Esophagus muscularis mucosa (tissue), 4 donors: Measurements from ENCODE around the gene ZNRF4. TPM values are rescaled to one million over a fixed set of nuclear protein-coding genes. Genes with fewer than 3 reads are reported as not detected.

Source experiments
- DNase-seq: peaks from one replicate; pipeline ENCODE4 v3.0.0-alpha.2; 2017; ENCODE audit errors: extremely low spot score
- H3K27ac ChIP-seq, 4 donors: fragments of 200-600 bp; sonication (generic); replicated peaks in 1 of 4; 1 replicate in 3 of 4; 2 replicates in 1 of 4; pipeline ENCODE4 v1.5.1; 2016 to 2019; ENCODE audit warnings: mild to moderate bottlenecking in 1 of 4
- H3K27me3 ChIP-seq, 4 donors: fragments of 200-600 bp; sonication (generic); one replicate each; pipeline versions ENCODE4 v1.5.1 to v1.6.0; 2016 to 2019
- H3K36me3 ChIP-seq, 4 donors: fragments of 200-600 bp; sonication (generic); one replicate each; pipeline ENCODE4 v1.5.1; 2016 to 2019
- H3K4me1 ChIP-seq, 4 donors: fragments of 200-600 bp; sonication (generic); one replicate each; pipeline ENCODE4 v1.5.1; 2016 to 2019
- H3K4me3 ChIP-seq, 4 donors: fragments of 200-600 bp; sonication (generic); 1 replicate in 2 of 4; 2 replicates in 2 of 4; pipeline ENCODE4 v1.5.1; 2016 to 2019; ENCODE audit warnings: mild to moderate bottlenecking in 4 of 4, moderate library complexity in 1 of 4
- H3K9me3 ChIP-seq, 4 donors: fragments of 200-600 bp; sonication (generic); 1 replicate in 3 of 4; 2 replicates in 1 of 4; pipeline ENCODE4 v1.5.1; 2016 to 2019
- CTCF ChIP-seq, 3 experiments: fragments of 200-600 bp in 2 of 3; fragments of 450-650 bp in 1 of 3; sonication (generic) in 2 of 3; IDR thresholded peaks; one replicate each; pipeline ENCODE4 v1.5.1; 2017 to 2019; ENCODE audit warnings: antibody characterized with exemption in 3 of 3, mild to moderate bottlenecking in 2 of 3, moderate library complexity in 1 of 3
- EP300 ChIP-seq: sonication (generic); formaldehyde crosslinking; IDR thresholded peaks from one replicate; pipeline ENCODE4 v1.6.1; 2017; ENCODE audit warnings: antibody characterized with exemption
- POLR2A ChIP-seq: fragments of 450-650 bp; IDR thresholded peaks from one replicate; pipeline ENCODE4 v1.6.1; 2017; ENCODE audit warnings: antibody characterized with exemption, moderate library complexity, mild to moderate bottlenecking, low read depth
- POLR2AphosphoS5 ChIP-seq, 2 donors: sonication (generic); formaldehyde crosslinking; IDR thresholded peaks; one replicate each; pipeline ENCODE4 v1.6.1; 2017; ENCODE audit warnings: antibody characterized with exemption in 2 of 2
- WGBS: methylation state at CpG from one replicate; pipeline ENCODE4 v1.1.5; 2018; 5-methylcytosine and 5-hydroxymethylcytosine counted together
- intact Hi-C: fragments of 100-400 bp; cut with DNase I; formaldehyde crosslinking; loops from one replicate; pipeline ENCODE4 v1.15.1; 2023
- total RNA-seq, 4 donors: library from RNA; depleted of rRNA; stranded (reverse); fragments of >200 nt; gene quantifications; one replicate each; pipeline versions ENCODE4 v1.1.0 to v1.2.1, GENCODE V29; 2016

The ZNRF4 gene
- total RNA-seq, 4 donors from 2014 or later = not detected

DNA sequence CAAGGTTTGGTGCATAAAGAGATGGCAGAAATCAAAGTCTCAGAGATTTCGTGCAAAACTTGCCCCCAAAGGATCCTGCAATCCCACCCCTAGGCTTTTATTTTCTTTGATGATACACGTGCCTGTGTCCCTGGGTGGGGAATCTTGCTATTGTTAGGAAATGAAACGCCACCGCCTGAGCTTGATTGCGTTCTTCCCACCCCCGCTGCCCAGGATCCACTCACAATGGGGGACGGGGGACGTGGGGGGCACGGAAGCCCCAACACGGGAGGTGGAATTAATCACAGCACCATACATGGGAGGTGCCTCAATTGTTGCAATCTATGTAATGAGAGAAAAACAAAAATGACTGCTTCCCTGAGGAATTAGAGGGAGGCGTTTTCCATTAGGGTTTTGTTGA, 39.6 kb downstream of the ZNRF4 start:
- Histone ChIP-seq H3K4me1 (peaks cover 0 to 2% (median 1%) of the 10 kb centered on the region in 4 donors), H3K4me3 (no peak overlapping the region), H3K36me3 (no peaks in the 10 kb centered on the region), H3K27ac (no peak overlapping the region), H3K27me3 (peaks cover 0 to 81% (median 0%) of the 10 kb centered on the region in 4 donors), H3K9me3 (no peaks in the 10 kb centered on the region)
- WGBS = 50% methylated on average over 11 of the region's 11 CpGs
- intact Hi-C loops = no loop called here
- DNase-seq = no peak
- TF ChIP-seq POLR2AphosphoS5 (IDR thresholded peaks at IDR 0.05) = no peak
- no peak for TF ChIP-seq POLR2A
- TF ChIP-seq CTCF (IDR thresholded peaks at IDR 0.05) = no peak

DNA sequence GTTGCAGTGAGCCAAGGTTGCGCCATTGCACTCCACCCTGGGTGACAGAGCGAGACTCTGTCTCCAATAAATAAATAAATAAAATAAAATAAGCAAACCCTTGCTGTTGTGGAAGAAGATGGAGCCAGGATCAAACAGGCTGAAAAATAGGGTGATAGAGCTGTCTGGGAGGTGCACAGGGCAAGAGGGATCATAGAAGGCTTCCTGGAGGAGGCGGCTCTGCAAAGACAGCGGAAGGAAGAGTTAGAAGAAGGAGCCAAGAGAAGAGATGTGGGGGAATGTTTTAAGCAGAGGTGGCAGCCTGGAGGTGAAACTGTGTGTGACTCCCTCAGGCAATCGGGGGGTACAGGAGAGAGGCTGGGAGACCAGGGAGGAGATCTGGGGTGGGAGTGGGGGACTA, 40.6 kb downstream of the ZNRF4 start:
- no peak overlapping the region for H3K4me3 ChIP-seq
- H3K9me3 ChIP-seq = peaks cover 0 to 3% (median 0%) of the 10 kb centered on the region in 4 donors
- WGBS = 86% methylated on average over 5 of the region's 5 CpGs
- peaks cover 0 to 73% (median 0%) of the 10 kb centered on the region in 4 donors for H3K27me3 ChIP-seq
- intact Hi-C loops = no loop called here
- no peaks in the 10 kb centered on the region for H3K36me3 ChIP-seq
- DNase-seq = no peak
- no peak overlapping the region for H3K27ac ChIP-seq
- TF ChIP-seq CTCF (IDR thresholded peaks at IDR 0.05) (no peak), POLR2AphosphoS5 (IDR thresholded peaks at IDR 0.05) (no peak), EP300 (no peak), POLR2A (no peak)
- no peaks in the 10 kb centered on the region for H3K4me1 ChIP-seq

- Histone ChIP-seq H3K4me3 (no peak overlapping the region), H3K9me3 (peaks cover 0 to 18% (median 12%) of the 10 kb centered on the region in 4 donors), H3K36me3 (no peaks in the 10 kb centered on the region), H3K27ac (no peak overlapping the region), H3K4me1 (no peaks in the 10 kb centered on the region), H3K27me3 (peaks cover 0 to 57% (median 0%) of the 10 kb centered on the region in 4 donors)
- TF ChIP-seq POLR2AphosphoS5 (IDR thresholded peaks at IDR 0.05) (no peak), EP300 (no peak), POLR2A (no peak), CTCF (IDR thresholded peaks at IDR 0.05) (no peak)
- intact Hi-C loops = no loop called here
- 71% methylated on average over 5 of the region's 5 CpGs for WGBS
- DNase-seq = no peak
These were observed 42.1 kb downstream of the ZNRF4 start for GRCh38 chr19:5497297-5497696.

DNA sequence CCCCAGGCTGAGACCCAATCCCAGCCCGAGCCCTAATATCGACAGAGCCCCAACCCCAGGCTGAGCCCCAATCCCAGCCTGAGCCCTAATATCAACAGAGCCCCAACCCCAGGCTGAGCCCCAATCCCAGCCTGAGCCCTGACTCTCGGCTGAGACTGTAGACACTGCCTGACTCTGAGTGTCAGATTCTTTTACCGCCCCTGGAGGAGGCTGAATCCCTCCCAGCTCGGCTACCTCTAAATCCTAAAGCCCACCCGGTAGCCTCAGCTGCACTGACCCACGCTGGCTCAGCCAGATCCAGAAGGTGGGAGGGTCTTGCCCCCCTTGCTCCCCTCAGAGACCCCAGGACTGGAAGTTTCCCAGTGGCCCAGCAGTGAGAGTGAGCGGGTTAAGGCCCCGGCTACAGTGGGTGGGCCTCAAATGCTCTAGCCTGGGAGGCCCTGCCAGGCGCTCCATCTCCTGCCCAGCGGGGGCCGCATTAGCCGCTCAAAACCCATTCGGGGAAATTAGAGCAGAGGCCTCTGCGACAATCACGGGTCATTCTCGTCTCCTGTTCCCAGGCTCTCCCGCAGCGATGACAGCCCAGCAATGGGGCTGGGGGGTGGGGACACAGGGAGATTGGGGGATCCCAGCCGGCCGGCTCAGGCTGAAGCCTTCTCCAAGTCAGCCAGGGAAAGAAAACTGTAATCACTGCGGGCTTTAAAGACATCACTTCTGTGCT, 43.8 kb downstream of the ZNRF4 start:
- intact Hi-C loops = no loop called here
- DNase-seq = no peak
- 39% methylated on average over 20 of the region's 22 CpGs for WGBS
- Histone ChIP-seq H3K9me3 (peaks cover 0 to 33% (median 24%) of the 10 kb centered on the region in 4 donors), H3K4me3 (no peak overlapping the region), H3K4me1 (no peaks in the 10 kb centered on the region), H3K27me3 (peaks cover 0 to 44% (median 0%) of the 10 kb centered on the region in 4 donors), H3K36me3 (no peaks in the 10 kb centered on the region), H3K27ac (no peak overlapping the region)
- TF ChIP-seq CTCF (IDR thresholded peaks at IDR 0.05) (no peak), EP300 (no peak), POLR2A (no peak), POLR2AphosphoS5 (IDR thresholded peaks at IDR 0.05) (no peak)

DNA sequence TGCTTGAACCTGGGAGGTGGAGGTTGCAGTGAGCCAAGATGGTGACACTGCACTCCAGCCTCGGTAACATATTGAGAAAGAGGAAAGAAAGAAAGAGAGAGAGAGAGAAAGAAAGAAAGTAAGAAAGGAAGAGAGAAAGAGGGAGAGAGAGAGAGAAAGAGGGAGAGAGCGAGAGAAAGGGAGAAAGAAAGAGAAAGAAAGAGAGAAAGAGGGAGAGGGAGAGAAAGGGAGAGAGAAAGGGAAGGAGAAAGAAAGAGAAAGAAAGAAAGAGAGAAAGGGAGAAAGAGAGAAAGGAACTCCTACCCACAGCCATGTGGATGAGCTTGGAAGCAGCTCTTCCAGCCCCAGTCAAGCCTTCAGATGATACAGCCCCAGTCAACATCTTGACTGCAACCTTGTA, 46.7 kb downstream of the ZNRF4 start:
- Histone ChIP-seq H3K4me3 (no peak overlapping the region), H3K27ac (no peak overlapping the region), H3K27me3 (peaks cover 0 to 16% (median 0%) of the 10 kb centered on the region in 4 donors), H3K9me3 (peaks cover 0 to 43% (median 28%) of the 10 kb centered on the region in 4 donors), H3K36me3 (no peaks in the 10 kb centered on the region), H3K4me1 (no peaks in the 10 kb centered on the region)
- TF ChIP-seq POLR2AphosphoS5 (IDR thresholded peaks at IDR 0.05) = no peak
- DNase-seq = no peak
- intact Hi-C loops = no loop called here
- 83% methylated on average over 2 of the region's 2 CpGs for WGBS
